HL-60 (cell line): ENCODE results near the gene GDF15.

Source experiments
- DNase-seq, 2 experiments: peaks; one replicate each; pipeline ENCODE4 v3.0.0-alpha.2; 2010 to 2020; ENCODE audit warnings: low read depth in 1 of 2, low spot score in 1 of 2
- H3K27ac ChIP-seq: fragments of 250-450 bp; sonication (Bioruptor Pico); replicated peaks from 2 replicates; pipeline ENCODE4 v1.5.1; 2020; ENCODE audit warnings: mild to moderate bottlenecking, moderate library complexity
- H3K27me3 ChIP-seq: fragments of 250-450 bp; sonication (Bioruptor Pico); 2 replicates; pipeline ENCODE4 v1.5.1; 2021; ENCODE audit warnings: mild to moderate bottlenecking, moderate library complexity; ENCODE audit not compliant: insufficient read depth, poor library complexity, severe bottlenecking
- H3K4me3 ChIP-seq: replicated peaks from 2 replicates; pipeline ENCODE4 v1.5.1; 2011; ENCODE audit warnings: mild to moderate bottlenecking, control low read depth, low read length; ENCODE audit not compliant: insufficient read depth
- CTCF ChIP-seq: IDR thresholded peaks from one replicate; pipeline ENCODE4 v1.5.1; 2011; ENCODE audit warnings: low read length, control low read depth, inconsistent platforms; ENCODE audit not compliant: insufficient read depth
- GABPA ChIP-seq: IDR thresholded peaks from 2 replicates; pipeline ENCODE4 v1.6.1; 2012; ENCODE audit warnings: low read depth
- POLR2AphosphoS5 ChIP-seq: IDR thresholded peaks from 2 replicates; pipeline ENCODE4 v1.6.1; 2012; ENCODE audit warnings: low read depth
- REST ChIP-seq: IDR thresholded peaks from 2 replicates; pipeline ENCODE4 v1.6.1; 2012; ENCODE audit warnings: low read depth; ENCODE audit not compliant: insufficient replicate concordance
- SPI1 ChIP-seq: IDR thresholded peaks from 2 replicates; pipeline ENCODE4 v1.6.1; 2012; ENCODE audit warnings: low read depth, mild to moderate bottlenecking, borderline replicate concordance

The GDF15 gene

GRCh38 chr19:18368504-18369222 is 17.3 kb upstream of the GDF15 start:
- no peak for TF ChIP-seq CTCF
- TF ChIP-seq SPI1, result no peak
- TF ChIP-seq POLR2AphosphoS5, result no peak
- no peak for TF ChIP-seq REST
- no peak for TF ChIP-seq GABPA
- Histone ChIP-seq H3K27ac (no peak overlapping the region), H3K4me3 (no peak overlapping the region), H3K27me3 (no peaks in the 10 kb centered on the region)
- no peak for DNase-seq

- H3K27me3 ChIP-seq, result no peaks in the 10 kb centered on the region
- no peak overlapping the region for H3K4me3 ChIP-seq
- no peak for DNase-seq
- H3K27ac ChIP-seq, result peak overlapping the region; percentile 40; the same call in 1 of the 2 replicates
- TF ChIP-seq CTCF (no peak), GABPA (no peak), REST (no peak), POLR2AphosphoS5 (no peak), SPI1 (no peak)
Measured at GRCh38 chr19:18373407-18373891, 12.5 kb upstream of the GDF15 start.

DNA sequence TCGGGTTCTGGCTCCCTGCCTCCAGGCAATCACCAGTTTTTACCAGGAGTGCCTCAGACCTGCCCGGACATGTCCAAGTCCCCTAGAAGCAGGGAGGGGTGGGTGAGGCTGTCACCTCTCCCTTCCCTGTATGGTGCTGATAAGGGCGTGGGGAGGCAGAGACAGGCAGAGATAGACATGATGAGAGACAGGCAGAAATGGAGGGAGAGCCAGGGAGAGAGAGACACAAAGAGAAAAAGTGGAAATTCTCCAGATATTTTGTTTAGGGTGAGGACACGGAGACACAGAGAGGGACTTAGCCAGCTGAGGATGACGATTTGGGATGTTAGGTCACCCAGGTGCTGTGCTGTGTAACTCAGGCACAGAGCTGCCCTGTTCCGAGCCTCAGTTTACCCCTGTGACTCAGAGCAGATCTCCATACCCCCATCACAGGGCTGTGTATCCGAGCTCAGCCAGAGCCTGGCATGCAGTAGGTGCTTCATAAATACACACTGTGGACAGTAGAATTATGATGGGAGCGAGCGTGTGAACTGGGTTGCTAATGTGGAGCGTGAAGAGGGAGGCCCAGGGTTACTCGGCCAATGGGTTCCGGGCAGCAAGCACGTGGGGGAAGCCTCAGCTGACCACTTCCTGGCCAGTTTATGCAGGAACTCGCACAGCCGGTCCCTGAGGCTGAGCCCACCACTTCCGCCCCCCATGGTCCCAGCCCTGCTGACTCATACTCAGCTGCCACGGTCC is 11.9 kb upstream of the GDF15 start:
- TF ChIP-seq SPI1, result peak; percentile 50; the same call in 1 of the 2 replicates
- TF ChIP-seq REST, result no peak
- peak; percentile 66 for TF ChIP-seq GABPA
- TF ChIP-seq POLR2AphosphoS5, result no peak; the same call in 1 of the 2 replicates
- TF ChIP-seq CTCF, result no peak
- no peak overlapping the region for H3K4me3 ChIP-seq
- peak; percentile 85 to 94 for DNase-seq
- peak overlapping the region; percentile 40 for H3K27ac ChIP-seq
- H3K27me3 ChIP-seq, result no peaks in the 10 kb centered on the region
